HG03457 (cell line): ENCODE results near the gene RRM1.
"Not testable (repeated sequence)": the region's sequence is repeated elsewhere in the genome, so short reads cannot be mapped to it uniquely, and the experiment has no call there.

ENCODE experiments used
- ATAC-seq: cut with Tn5 transposase; IDR thresholded peaks from one replicate; pipeline ENCODE4 v1.9.1; 2021; ENCODE audit warnings: moderate number of reproducible peaks; ENCODE audit not compliant: unreplicated experiment

RRM1 gene

GRCh38 chr11:4134806-4135205 is 40.2 kb downstream of the RRM1 start:
- no peak for ATAC-seq

- no peak for ATAC-seq
These were observed 43.9 kb downstream of the RRM1 start for GRCh38 chr11:4138497-4138896.

- ATAC-seq = no peak
These were observed 45.6 kb downstream of the RRM1 start for GRCh38 chr11:4140067-4140636.

- ATAC-seq = no peak
These were observed 51.6 kb downstream of the RRM1 start for GRCh38 chr11:4146070-4146771.

- no peak for ATAC-seq
These were observed 52.1 kb downstream of the RRM1 start for GRCh38 chr11:4146772-4147098.

- ATAC-seq = no peak
These were observed 59.9 kb downstream of the RRM1 start for GRCh38 chr11:4154503-4154902.

- no peak for ATAC-seq
These were observed 62.0 kb downstream of the RRM1 start for GRCh38 chr11:4156571-4156970.

GRCh38 chr11:4158818-4159217 is 64.2 kb downstream of the RRM1 start:
- ATAC-seq = not testable (repeated sequence)

GRCh38 chr11:4161305-4161704 is 66.7 kb downstream of the RRM1 start:
- no peak for ATAC-seq

- ATAC-seq = no peak
These were observed 70.4 kb downstream of the RRM1 start for GRCh38 chr11:4164884-4165590.

GRCh38 chr11:4167292-4167691 is 72.7 kb downstream of the RRM1 start:
- no peak for ATAC-seq

- no peak for ATAC-seq
These were observed 73.2 kb downstream of the RRM1 start for GRCh38 chr11:4167758-4168157.

GRCh38 chr11:4175620-4176350 is 81.2 kb downstream of the RRM1 start:
- not testable (repeated sequence) for ATAC-seq

- no peak for ATAC-seq
These were observed 84.4 kb downstream of the RRM1 start for GRCh38 chr11:4178813-4179662.

GRCh38 chr11:4180441-4181183 is 86.0 kb downstream of the RRM1 start:
- ATAC-seq = no peak

GRCh38 chr11:4181782-4182721 is 87.5 kb downstream of the RRM1 start:
- ATAC-seq = no peak

GRCh38 chr11:4183410-4184057 is 88.9 kb downstream of the RRM1 start:
- no peak for ATAC-seq

GRCh38 chr11:4184163-4184916 is 89.7 kb downstream of the RRM1 start:
- ATAC-seq = no peak
